Measurements from ENCODE around the gene ZNF511. TPM values are rescaled to one million over a fixed set of nuclear protein-coding genes. Genes with fewer than 3 reads are reported as not detected.

ZNF511 gene
- total RNA-seq (2014; rRNA removed; shearing (Covaris generic)), result 55.6 and 66.6 TPM in 2 replicates

GRCh38 chr10:133308421-133309099, at the start of gene ZNF511, which contains the start of gene TUBGCP2:
Gene ZNF511 (plus strand): TSS chr10:133308914. CDS start chr10:133308944, 30 bp downstream.
Gene TUBGCP2 (minus strand): TSS chr10:133308872. CDS start chr10:133302941, 5,931 bp downstream.

DNA sequence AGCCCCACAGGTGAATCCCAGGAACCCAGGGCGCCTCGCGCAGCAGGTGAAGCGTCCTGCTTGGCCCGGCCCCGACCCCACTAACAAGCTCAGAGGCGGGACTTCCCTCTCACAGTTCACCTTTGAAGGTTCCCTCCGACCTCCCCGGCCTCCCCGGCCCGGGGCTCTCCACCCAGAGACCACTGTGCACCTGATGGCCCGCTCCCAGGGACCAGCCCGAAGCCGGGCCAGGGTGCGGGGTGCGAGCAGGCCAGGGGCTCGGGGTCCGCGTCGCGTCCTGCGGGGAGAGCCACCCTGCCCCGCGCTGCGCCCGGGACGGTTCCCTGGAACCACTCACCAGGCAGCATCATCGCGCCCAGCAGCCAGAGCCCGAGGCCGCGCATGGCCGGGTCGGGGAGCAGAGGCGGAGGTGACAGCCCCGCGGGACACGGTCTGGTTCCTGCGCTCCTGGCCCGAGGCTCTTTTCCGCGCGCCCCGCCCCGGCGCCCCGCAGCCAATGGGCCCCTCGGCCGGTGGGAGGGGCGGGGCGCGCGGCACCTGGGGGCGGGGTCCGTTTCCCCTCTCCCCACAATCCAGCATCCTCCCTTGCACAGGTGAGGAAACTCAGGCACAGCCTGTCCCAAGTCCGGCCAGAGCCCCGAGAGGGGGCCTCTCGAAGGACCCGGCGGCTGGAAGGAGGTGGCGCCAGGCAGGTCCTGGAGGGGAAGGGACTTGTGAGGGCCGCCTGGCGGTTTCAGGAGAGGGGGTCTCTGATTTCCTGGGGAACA, 32.1 kb upstream of the ZNF511 start, which contains the start of gene ADAM8:
TSS of gene ADAM8 (minus strand) at position 434 of the 767 bp plus-strand sequence. CDS start at position 383, 51 bp downstream.

DNA sequence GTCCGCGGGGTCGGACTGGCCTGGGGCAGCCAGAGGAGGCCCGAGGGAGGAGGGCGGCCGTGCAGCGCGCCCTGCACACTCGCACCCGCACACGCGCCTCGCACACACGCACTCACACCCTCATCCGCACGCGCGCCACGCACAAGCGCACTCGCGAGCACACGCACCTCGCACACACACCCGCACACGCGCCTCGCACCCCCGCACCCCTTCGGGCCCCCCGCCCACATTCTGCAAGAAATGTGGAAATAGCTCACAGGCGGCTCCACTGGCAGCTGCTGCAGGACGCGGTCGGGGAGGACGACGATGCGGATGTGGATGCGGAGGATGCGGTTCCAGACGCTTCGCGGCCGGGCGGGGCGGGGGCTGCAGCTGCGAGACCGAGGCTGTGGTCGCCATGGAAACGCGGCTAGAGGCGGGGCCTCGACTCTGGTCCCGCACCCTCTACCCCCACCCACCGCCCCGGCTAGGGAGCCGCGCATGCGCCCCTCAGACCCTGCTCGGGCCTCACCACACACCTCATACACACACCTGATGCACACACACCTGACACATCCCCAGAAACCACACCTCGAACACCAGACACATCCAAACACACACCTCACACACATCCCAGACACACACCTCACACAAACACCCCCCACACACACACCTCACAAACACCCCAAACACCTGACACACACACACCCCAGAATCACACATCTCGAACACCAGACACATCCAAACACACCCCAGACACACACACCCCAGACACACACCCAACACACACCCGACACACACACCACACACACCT, 28.1 kb downstream of the ZNF511 start, which contains the start of gene CALY:
TSS of gene CALY (minus strand) at position 320 of the 793 bp plus-strand sequence. CDS start 7,907 bp downstream, outside the sequence.

DNA sequence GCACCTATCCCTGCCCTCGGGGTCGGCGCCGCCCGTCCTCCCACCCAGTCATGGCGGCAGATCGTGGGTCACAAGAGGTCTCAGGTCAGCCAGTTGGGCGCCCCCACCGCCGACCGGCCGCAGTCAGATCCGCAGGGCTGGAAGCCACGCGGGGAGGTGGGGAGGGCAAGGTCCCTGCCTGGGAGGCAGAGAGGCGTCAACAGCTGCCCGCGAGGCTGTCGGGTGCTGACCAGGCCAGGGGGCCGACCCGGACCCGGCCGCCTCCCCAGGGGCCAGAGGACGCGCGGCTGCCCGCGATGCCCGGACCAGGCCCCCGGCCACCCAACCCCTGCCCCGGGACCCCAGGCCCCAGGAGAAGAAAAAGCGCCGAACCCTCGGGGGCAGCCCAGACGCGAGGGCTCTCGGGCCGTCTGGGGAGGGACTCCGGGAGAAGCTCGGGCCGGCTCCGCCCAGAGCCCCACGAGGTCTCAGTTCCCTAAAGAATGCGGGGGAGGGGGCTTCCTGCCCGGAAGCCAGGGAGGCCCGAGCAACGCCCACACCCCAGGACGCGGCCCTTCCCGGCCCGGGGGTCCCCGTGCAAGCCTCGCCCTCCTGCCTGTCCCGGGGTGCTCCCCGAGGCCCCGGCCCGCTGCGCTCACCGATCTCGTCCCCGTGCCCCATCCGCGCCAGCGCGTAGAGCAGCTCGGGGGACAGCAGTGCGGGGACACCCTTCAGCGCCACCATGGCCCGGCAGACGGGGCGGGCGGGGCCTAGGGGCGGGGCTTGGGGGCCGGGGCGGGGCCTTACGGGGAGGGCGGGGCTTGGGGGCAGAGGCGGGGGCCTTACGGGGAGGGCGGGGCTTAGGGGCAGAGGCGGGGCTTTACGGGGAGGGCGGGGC, 48.8 kb downstream of the ZNF511 start, which contains the start of gene FUOM:
TSS of gene FUOM (minus strand) at position 735 of the 877 bp plus-strand sequence. CDS start at position 723, 12 bp downstream.

Small RNA genes lying within 50 kb of the gene (small RNA-seq; reads per million reads assigned to genes)
- not detected for gene BANF1P2

Other genes with a start within 250 kb of the ZNF511 start
- gene ADGRA1, start 221.0 kb upstream of the ZNF511 start, total RNA-seq (2014; rRNA removed; shearing (Covaris generic)), result not detected in 2 replicates
- gene KNDC1, start 148.7 kb upstream of the ZNF511 start, total RNA-seq (2014; rRNA removed; shearing (Covaris generic)), result under 0.01 and 0.19 TPM in 2 replicates
- gene UTF1, start 78.7 kb upstream of the ZNF511 start, total RNA-seq (2014; rRNA removed; shearing (Covaris generic)), result not detected in 2 replicates
- gene VENTX, start 71.1 kb upstream of the ZNF511 start, total RNA-seq (2014; rRNA removed; shearing (Covaris generic)), result not detected in 2 replicates
- gene ADAM8, start 32.0 kb upstream of the ZNF511 start, total RNA-seq (2014; rRNA removed; shearing (Covaris generic)), result 4.5 and 4.6 TPM in 2 replicates
- 64.2 and 72.5 TPM in 2 replicates for gene TUBGCP2, start within 50 bp of the ZNF511 start, total RNA-seq (2014; rRNA removed; shearing (Covaris generic))
- gene CALY, start 28.0 kb downstream of the ZNF511 start, total RNA-seq (2014; rRNA removed; shearing (Covaris generic)), result 0.41 TPM in 1 of 2 replicates, not detected in the other
- not detected in 2 replicates for gene PRAP1, start 38.5 kb downstream of the ZNF511 start, total RNA-seq (2014; rRNA removed; shearing (Covaris generic))
- gene FUOM, start 49.1 kb downstream of the ZNF511 start, total RNA-seq (2014; rRNA removed; shearing (Covaris generic)), result 56.1 and 56.8 TPM in 2 replicates
- gene ECHS1, start 64.4 kb downstream of the ZNF511 start, total RNA-seq (2014; rRNA removed; shearing (Covaris generic)), result 81.7 and 94.4 TPM in 2 replicates
- gene PAOX, start 70.3 kb downstream of the ZNF511 start, total RNA-seq (2014; rRNA removed; shearing (Covaris generic)), result not detected in 2 replicates
- gene MTG1, start 85.2 kb downstream of the ZNF511 start, total RNA-seq (2014; rRNA removed; shearing (Covaris generic)), result 55.5 and 57.6 TPM in 2 replicates
- not detected in 2 replicates for gene SPRN, start 115.7 kb downstream of the ZNF511 start, total RNA-seq (2014; rRNA removed; shearing (Covaris generic))
- gene SCART1, start 145.0 kb downstream of the ZNF511 start, total RNA-seq (2014; rRNA removed; shearing (Covaris generic)), result 7.5 and 7.9 TPM in 2 replicates
- 4.0 and 6.4 TPM in 2 replicates for gene CYP2E1, start 218.4 kb downstream of the ZNF511 start, total RNA-seq (2014; rRNA removed; shearing (Covaris generic))

Data from A375 (cell line).